ENCODE results near the gene GNPDA2. TPM values are rescaled to one million over a fixed set of nuclear protein-coding genes. Genes with fewer than 3 reads are reported as not detected.

The GNPDA2 gene
- total and polyA plus RNA-seq, 2 of the 4 experiments (the other 2 are of a cell fraction) = 11.0 to 13.4 TPM

GRCh38 chr4:44652002-44652401, 74.4 kb downstream of the GNPDA2 start:
- dilution Hi-C loops (cut with HindIII; ENCODE audit: low sequenced_read_pairs, unreplicated experiment) (no loop called here), in situ Hi-C loops (cut with MboI; ENCODE audit: low sequenced_read_pairs) (no loop called here), intact Hi-C loops (cut with micrococcal nuclease) (no loop called here)
- Histone ChIP-seq H2BK5ac (ENCODE audit: low read depth, low read length, poor library complexity, severe bottlenecking) (no peak overlapping the region), H3K4ac (ENCODE audit: low read depth, low read length) (no peak overlapping the region), H2AFZ (replicated peaks; ENCODE audit: low read length, poor library complexity) (no peak overlapping the region), H3K4me2 (ENCODE audit: low read depth, low read length) (no peak overlapping the region), H3K27ac (ENCODE audit: insufficient read depth, low read length) (no peak overlapping the region), H3K27me3 (ENCODE audit: control insufficient read depth, insufficient read depth, low read length) (no peaks in the 10 kb centered on the region), H3K79me1 (ENCODE audit: low read depth in 1 of 2, low read length in 2 of 2) (no peaks in the 10 kb centered on the region), H2AK9ac (replicated peaks; ENCODE audit: low read depth, low read length, poor library complexity) (no peak overlapping the region), H2BK15ac (ENCODE audit: low read depth, low read length) (no peak overlapping the region), H3K9me3 (ENCODE audit: control insufficient read depth, insufficient read depth, low read length) (no peaks in the 10 kb centered on the region), H2BK120ac (ENCODE audit: low read depth, low read length) (no peak overlapping the region), H4K20me1 (ENCODE audit: insufficient read depth, low read length) (no peaks in the 10 kb centered on the region), H2AK5ac (ENCODE audit: low read depth, low read length) (no peak overlapping the region), H3K9ac (ENCODE audit: low read depth, low read length) (no peak overlapping the region), H3K18ac (ENCODE audit: low read depth, low read length) (no peak overlapping the region), H3K23ac (ENCODE audit: low read depth, low read length) (no peak overlapping the region), H3K56ac (ENCODE audit: extremely low read depth, insufficient read depth, low read length) (no peak overlapping the region), H3K4me3 (ENCODE audit: insufficient read depth, low read depth, low read length) (no peak overlapping the region), H4K5ac (ENCODE audit: low read depth, low read length) (no peak overlapping the region), H4K8ac (ENCODE audit: low read depth in 2 of 2, low read length in 2 of 2) (no peak overlapping the region), H3K36me3 (ENCODE audit: control insufficient read depth, insufficient read depth, low read length) (no peaks in the 10 kb centered on the region), H4K91ac (ENCODE audit: insufficient read depth, low read depth, low read length) (no peak overlapping the region), H3K4me1 (ENCODE audit: control insufficient read depth, insufficient read depth, low read length) (no peaks in the 10 kb centered on the region), H2BK20ac (ENCODE audit: low read depth, low read length) (no peak overlapping the region), H3K14ac (replicated peaks; ENCODE audit: low read depth, low read length) (no peak overlapping the region), H3K9me1 (ENCODE audit: insufficient read depth, low read length) (no peaks in the 10 kb centered on the region)
- no peak for TF ChIP-seq SMC3 (IDR thresholded peaks at IDR 0.05; ENCODE audit: low read depth, low read length)
- TF ChIP-seq USF2 (IDR thresholded peaks at IDR 0.05; ENCODE audit: low read depth, low read length) = no peak
- TF ChIP-seq MAFK (IDR thresholded peaks at IDR 0.05; ENCODE audit: low read depth, low read length) = no peak
- TF ChIP-seq ELK1 (IDR thresholded peaks at IDR 0.05; ENCODE audit: borderline replicate concordance, low read depth, low read length) = no peak
- TF ChIP-seq CTCF (conservative IDR thresholded peaks at IDR 0.05; ENCODE audit: low read depth, low read length) = no peak
- no peak for TF ChIP-seq CHD1 (IDR thresholded peaks at IDR 0.05; ENCODE audit: low read depth, low read length)
- TF ChIP-seq NFE2L2 (IDR thresholded peaks at IDR 0.05; ENCODE audit: low read depth, low read length) = no peak
- TF ChIP-seq RAD21 (IDR thresholded peaks at IDR 0.05; ENCODE audit: low read length) = no peak
- TF ChIP-seq RCOR1 (IDR thresholded peaks at IDR 0.05; ENCODE audit: insufficient replicate concordance, low read length) = no peak
- TF ChIP-seq FOS (IDR thresholded peaks at IDR 0.05; ENCODE audit: low read depth, low read length) = no peak
- no peak for TF ChIP-seq CEBPB (IDR thresholded peaks at IDR 0.05; ENCODE audit: low read depth, low read length)
- TF ChIP-seq RFX5 (IDR thresholded peaks at IDR 0.05; ENCODE audit: low read depth, low read length) = no peak
- ATAC-seq (ENCODE audit: low read depth) (no peak), DNase-seq (no peak)
- ChIA-PET POLR2A (ENCODE audit: unreplicated experiment) (no interaction called here), CTCF (no interaction called here)
- no TSS peak for BruUV-seq (replicated peaks)
- no CpG with 5 or more reads among the region's 1 CpG for WGBS, 2 experiments (ENCODE audit: extremely low coverage in 2 of 2, insufficient read length in 1 of 2)
